GM23248 (cell line): ENCODE results near the gene PROCA1. TPM values are rescaled to one million over a fixed set of nuclear protein-coding genes. Genes with fewer than 3 reads are reported as not detected.

Experiments used
- DNase-seq: peaks from one replicate; pipeline ENCODE4 v3.0.0-alpha.2; 2015
- H2AFZ ChIP-seq: fragments of 200-600 bp; sonication (generic); 2 replicates; pipeline ENCODE4 v1.6.1; 2016; ENCODE audit warnings: antibody characterized with exemption
- H3F3A ChIP-seq: fragments of 200-600 bp; sonication (generic); 2 replicates; pipeline ENCODE4 v1.6.1; 2016; ENCODE audit warnings: mild to moderate bottlenecking, antibody characterized with exemption, mixed run types; ENCODE audit not compliant: insufficient read depth
- H3K27ac ChIP-seq: fragments of 200-600 bp; sonication (generic); 2 replicates; pipeline ENCODE4 v1.5.1; 2016; ENCODE audit warnings: mild to moderate bottlenecking
- H3K27me3 ChIP-seq: fragments of 200-600 bp; sonication (generic); replicated peaks from 2 replicates; pipeline ENCODE4 v1.6.1; 2016; ENCODE audit warnings: mild to moderate bottlenecking; ENCODE audit not compliant: insufficient read depth
- H3K36me3 ChIP-seq: fragments of 200-600 bp; sonication (generic); 2 replicates; pipeline ENCODE4 v1.6.1; 2016; ENCODE audit warnings: low read depth, mild to moderate bottlenecking
- H3K4me1 ChIP-seq: fragments of 200-600 bp; sonication (generic); 2 replicates; pipeline ENCODE4 v1.6.1; 2016; ENCODE audit warnings: mild to moderate bottlenecking; ENCODE audit not compliant: insufficient read depth
- H3K4me2 ChIP-seq: fragments of 200-600 bp; sonication (generic); one replicate; pipeline ENCODE4 v1.6.1; 2016; ENCODE audit warnings: mild to moderate bottlenecking; ENCODE audit not compliant: unreplicated experiment
- H3K4me3 ChIP-seq: fragments of 200-600 bp; sonication (generic); 2 replicates; pipeline ENCODE4 v1.5.1; 2016; ENCODE audit warnings: mild to moderate bottlenecking
- H3K79me2 ChIP-seq: fragments of 200-600 bp; sonication (generic); 2 replicates; pipeline ENCODE4 v1.6.1; 2016; ENCODE audit warnings: mild to moderate bottlenecking; ENCODE audit not compliant: insufficient read depth
- H3K9ac ChIP-seq: fragments of 200-600 bp; sonication (generic); 2 replicates; pipeline ENCODE4 v1.6.1; 2016; ENCODE audit warnings: mild to moderate bottlenecking
- H3K9me2 ChIP-seq: fragments of 200-600 bp; sonication (generic); 2 replicates; pipeline ENCODE4 v1.6.1; 2016; ENCODE audit warnings: mixed run types, mild to moderate bottlenecking, moderate library complexity; ENCODE audit not compliant: insufficient read depth
- H3K9me3 ChIP-seq: fragments of 200-600 bp; sonication (generic); one replicate; pipeline ENCODE4 v1.6.1; 2017; ENCODE audit warnings: low read depth
- H4K20me1 ChIP-seq: fragments of 200-600 bp; sonication (generic); 2 replicates; pipeline ENCODE4 v1.6.0; 2016; ENCODE audit not compliant: insufficient read depth
- EZH2 ChIP-seq: fragments of 200-600 bp; sonication (generic); IDR thresholded peaks from 2 replicates; pipeline ENCODE4 v1.6.1; 2018; ENCODE audit warnings: antibody characterized with exemption, mild to moderate bottlenecking; ENCODE audit not compliant: insufficient read depth, poor library complexity, severe bottlenecking
- EZH2phosphoT487 ChIP-seq: fragments of 200-600 bp; sonication (generic); IDR thresholded peaks from 2 replicates; pipeline ENCODE4 v1.6.1; 2018; ENCODE audit warnings: antibody characterized with exemption, moderate library complexity, mild to moderate bottlenecking, low read depth; ENCODE audit not compliant: insufficient read depth
- WGBS, 2 experiments: methylation state at CpG; one replicate each; pipeline ENCODE4 v1.1.6; 2015 to 2017; ENCODE audit warnings: low lambda C conversion rate in 2 of 2, low coverage in 1 of 2; ENCODE audit errors: missing lambda C conversion rate in 2 of 2; 5-methylcytosine and 5-hydroxymethylcytosine counted together
- in situ Hi-C: fragments of 300-500 bp; cut with MboI; formaldehyde crosslinking; loops from 2 replicates; pipeline ENCODE4 v1.15.0; 2020
- polyA plus RNA-seq: library from polyadenylated mRNA; unstranded; fragments of >200 nt; fragmentation: Nextera tagmentation; extraction: Ambion mirVana; gene quantifications from 2 replicates; pipeline ENCODE4 v1.2.1, GENCODE V29; 2016
- total RNA-seq: library from RNA; depleted of rRNA; stranded (reverse); fragments of >200 nt; shearing (Covaris generic); gene quantifications from 2 replicates; pipeline ENCODE4 v1.2.3, GENCODE V29; 2014

PROCA1 gene
- total and polyA plus RNA-seq, 2 experiments from 2014 or later, result 0.41 to 0.65 TPM

DNA sequence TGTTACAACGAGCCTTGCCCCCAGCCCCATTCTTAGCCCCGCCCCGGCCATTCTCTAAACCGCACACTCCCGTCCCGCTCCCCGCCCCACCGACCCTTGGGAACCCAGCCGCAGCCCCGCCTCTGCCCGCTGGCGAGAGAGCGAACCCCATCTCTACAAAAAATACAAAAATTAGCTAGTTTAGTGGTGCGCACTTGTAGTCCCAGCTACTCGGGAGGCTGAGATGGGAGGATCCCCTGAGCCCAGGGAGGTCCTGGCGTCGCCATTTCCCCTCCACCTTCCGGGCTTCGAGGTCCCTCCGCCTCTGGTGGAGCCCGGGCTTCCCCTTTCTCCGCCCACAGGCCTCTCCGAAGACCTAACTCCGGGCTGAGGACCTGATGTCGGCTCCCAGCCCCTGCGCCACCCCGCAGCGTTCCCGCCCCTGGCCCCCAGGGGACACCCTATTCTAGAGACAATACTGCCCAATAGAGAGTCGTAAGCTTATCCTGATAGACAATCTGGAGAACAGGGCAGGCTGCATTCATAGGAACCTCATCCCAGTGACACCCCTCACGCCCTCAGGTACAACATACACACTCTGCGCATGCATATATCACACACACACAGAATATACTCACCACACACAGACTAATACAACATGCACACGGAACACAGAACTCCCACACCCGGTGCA, 480 bp upstream of the PROCA1 start:
- TF ChIP-seq EZH2, result no peak
- TF ChIP-seq EZH2phosphoT487, result no peak
- Histone ChIP-seq H3K36me3 (0 out of 2 replicates have a peak, but pooled peaks cover 12% of the 10 kb centered on the region), H3K9ac (peak overlapping the region; percentile 80), H4K20me1 (no peaks in the 10 kb centered on the region), H3K27me3 (no peaks in the 10 kb centered on the region), H3K4me2 (peak overlapping the region; percentile 29), H3K9me3 (no peaks in the 10 kb centered on the region), H3K27ac (peak overlapping the region; percentile 78), H3F3A (peaks cover 21% of the 10 kb centered on the region), H3K4me3 (peak overlapping the region; percentile 69), H2AFZ (peak overlapping the region; percentile 74), H3K4me1 (peaks cover 7% of the 10 kb centered on the region; the same call in 1 of the 2 replicates), H3K79me2 (peaks cover 24% of the 10 kb centered on the region), H3K9me2 (no peaks in the 10 kb centered on the region)
- in situ Hi-C loops, result no loop called here
- DNase-seq, result no peak
- 45 to 57% methylated on average over 24 to 34 of the region's 34 CpGs for WGBS, 2 experiments

- H3K79me2 ChIP-seq, result peaks cover 13% of the 10 kb centered on the region
- H3K9me3 ChIP-seq, result no peaks in the 10 kb centered on the region
- H3K4me3 ChIP-seq, result peak overlapping the region; percentile 69
- H2AFZ ChIP-seq, result peak overlapping the region; percentile 74
- peak; percentile 94 for DNase-seq
- H3K27ac ChIP-seq, result peak overlapping the region; percentile 78
- H3K4me2 ChIP-seq, result peak overlapping the region; percentile 70
- H3K36me3 ChIP-seq, result 0 out of 2 replicates have a peak, but pooled peaks cover 12% of the 10 kb centered on the region
- peaks cover 21% of the 10 kb centered on the region for H3F3A ChIP-seq
- H3K9ac ChIP-seq, result peak overlapping the region; percentile 80
- TF ChIP-seq EZH2phosphoT487 (no peak), EZH2 (no peak)
- in situ Hi-C loops, result no loop called here
- no peaks in the 10 kb centered on the region for H3K9me2 ChIP-seq
- H3K27me3 ChIP-seq, result no peaks in the 10 kb centered on the region
- WGBS, 2 experiments, result 1% methylated on average over 32 to 72 of the region's 74 CpGs
- H3K4me1 ChIP-seq, result peaks cover 7% of the 10 kb centered on the region; the same call in 1 of the 2 replicates
- no peaks in the 10 kb centered on the region for H4K20me1 ChIP-seq
Observed at GRCh38 chr17:28710861-28711722, 596 bp downstream of the PROCA1 start.

DNA sequence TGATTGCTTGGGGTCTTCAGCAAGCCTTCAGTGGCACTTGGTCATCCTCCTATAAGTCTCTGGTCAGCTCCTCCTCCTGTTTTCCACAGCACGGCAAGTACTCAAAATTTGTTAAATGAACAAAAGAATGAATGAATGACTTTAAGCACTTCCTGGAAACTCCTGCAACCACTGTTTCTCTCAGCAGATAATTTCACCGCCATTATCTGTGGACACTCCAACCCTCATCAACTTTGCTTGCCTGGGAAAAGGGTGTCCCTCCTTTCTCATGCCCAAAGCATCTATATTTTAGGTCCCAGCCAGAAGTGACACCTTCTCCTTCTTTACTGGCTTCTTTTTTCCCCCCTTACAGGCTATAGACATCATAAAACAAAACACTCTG, 4.4 kb downstream of the PROCA1 start:
- Histone ChIP-seq H3K27ac (no peak overlapping the region), H2AFZ (no peak overlapping the region), H4K20me1 (no peaks in the 10 kb centered on the region), H3K9me2 (no peaks in the 10 kb centered on the region), H3K9ac (no peak overlapping the region), H3K4me1 (0 out of 2 replicates have a peak, but pooled peaks cover 7% of the 10 kb centered on the region), H3K9me3 (no peaks in the 10 kb centered on the region), H3K36me3 (no peaks in the 10 kb centered on the region), H3F3A (peaks cover 12% of the 10 kb centered on the region), H3K79me2 (no peaks in the 10 kb centered on the region), H3K4me3 (no peak overlapping the region), H3K4me2 (no peak overlapping the region), H3K27me3 (no peaks in the 10 kb centered on the region)
- DNase-seq, result no peak
- 82% methylated on average over 2 of the region's 2 CpGs for whole genome bisulfite sequencing, 2 experiments
- in situ Hi-C loops, result no loop called here
- TF ChIP-seq EZH2, result no peak
- no peak for TF ChIP-seq EZH2phosphoT487

GRCh38 chr17:28706471-28707338, 5.0 kb downstream of the PROCA1 start:
- DNase-seq, result no peak
- no peak overlapping the region for H3K9ac ChIP-seq
- peaks cover 10% of the 10 kb centered on the region for H3F3A ChIP-seq
- no peaks in the 10 kb centered on the region for H3K36me3 ChIP-seq
- H3K9me3 ChIP-seq, result no peaks in the 10 kb centered on the region
- no peak for TF ChIP-seq EZH2
- TF ChIP-seq EZH2phosphoT487, result no peak
- H4K20me1 ChIP-seq, result no peaks in the 10 kb centered on the region
- 69 to 76% methylated on average over 6 to 7 of the region's 7 CpGs for WGBS, 2 experiments
- no peak overlapping the region for H2AFZ ChIP-seq
- H3K4me1 ChIP-seq, result 0 out of 2 replicates have a peak, but pooled peaks cover 2% of the 10 kb centered on the region
- H3K27ac ChIP-seq, result no peak overlapping the region
- no peaks in the 10 kb centered on the region for H3K9me2 ChIP-seq
- H3K4me2 ChIP-seq, result no peak overlapping the region
- no peaks in the 10 kb centered on the region for H3K79me2 ChIP-seq
- H3K27me3 ChIP-seq, result no peaks in the 10 kb centered on the region
- H3K4me3 ChIP-seq, result no peak overlapping the region
- in situ Hi-C loops, result no loop called here
